GM15510 (cell line): ENCODE measurements around the gene CCT7.

Source experiments
- POLR2A ChIP-seq: IDR thresholded peaks from 3 replicates; pipeline ENCODE4 v1.6.1; 2011; ENCODE audit warnings: borderline replicate concordance; ENCODE audit not compliant: insufficient read length; ENCODE audit errors: extremely low read depth

CCT7 gene

GRCh38 chr2:73258186-73258912 is 24.2 kb downstream of the CCT7 start:
- TF ChIP-seq POLR2A, result no peak

- TF ChIP-seq POLR2A, result no peak
These were observed 24.8 kb downstream of the CCT7 start for GRCh38 chr2:73258913-73259215.

DNA sequence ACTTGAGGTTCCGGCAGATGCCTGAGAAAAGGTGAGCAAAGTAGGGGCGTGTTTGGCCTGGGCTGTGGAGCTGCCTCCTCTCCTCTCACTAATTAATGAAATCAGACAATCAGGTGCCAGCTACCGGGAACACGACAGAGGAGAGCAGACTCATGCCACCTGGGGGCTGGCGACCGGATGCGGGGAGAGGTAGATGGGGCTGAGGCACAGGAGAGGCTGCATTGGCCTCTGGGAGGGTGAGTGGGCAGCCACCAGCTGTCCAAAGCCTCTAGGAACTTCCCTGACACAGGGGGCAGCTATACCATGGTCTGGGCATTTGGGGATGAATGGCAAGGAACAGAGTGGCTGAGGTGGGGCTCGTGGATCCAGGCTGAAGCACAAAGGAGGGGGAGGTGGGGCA is 25.2 kb downstream of the CCT7 start:
- no peak for TF ChIP-seq POLR2A

DNA sequence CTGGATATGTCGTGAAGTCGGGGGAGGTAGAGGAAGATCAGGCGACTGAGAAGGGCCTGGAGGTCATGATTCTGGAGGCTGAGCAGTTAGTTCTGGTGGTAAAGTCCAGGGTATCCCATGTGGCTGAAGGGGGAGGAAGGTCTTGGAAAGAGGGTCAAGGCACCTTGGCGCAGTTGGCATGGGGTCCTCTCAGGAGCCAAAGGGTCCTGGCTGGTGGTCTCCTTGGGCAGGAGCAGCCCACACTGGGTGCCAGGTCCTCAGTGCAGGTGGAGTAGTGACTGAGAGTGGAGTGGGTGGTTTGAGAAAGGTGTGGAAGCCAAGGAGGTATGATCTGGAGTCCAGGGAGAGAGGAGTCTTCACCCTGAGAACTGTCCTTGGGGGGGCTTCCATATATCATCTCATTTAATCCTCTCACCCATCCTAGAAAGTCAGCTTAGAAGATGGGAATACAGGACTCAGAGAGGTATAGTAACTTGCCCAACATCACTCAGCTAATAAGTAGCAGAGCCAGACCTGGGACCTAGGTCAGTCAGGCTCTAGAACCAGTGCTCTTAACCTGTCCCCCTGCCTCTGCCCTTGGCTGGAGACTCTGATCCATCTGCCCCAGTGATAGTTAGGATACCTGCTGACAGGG is 25.7 kb downstream of the CCT7 start:
- TF ChIP-seq POLR2A, result no peak

DNA sequence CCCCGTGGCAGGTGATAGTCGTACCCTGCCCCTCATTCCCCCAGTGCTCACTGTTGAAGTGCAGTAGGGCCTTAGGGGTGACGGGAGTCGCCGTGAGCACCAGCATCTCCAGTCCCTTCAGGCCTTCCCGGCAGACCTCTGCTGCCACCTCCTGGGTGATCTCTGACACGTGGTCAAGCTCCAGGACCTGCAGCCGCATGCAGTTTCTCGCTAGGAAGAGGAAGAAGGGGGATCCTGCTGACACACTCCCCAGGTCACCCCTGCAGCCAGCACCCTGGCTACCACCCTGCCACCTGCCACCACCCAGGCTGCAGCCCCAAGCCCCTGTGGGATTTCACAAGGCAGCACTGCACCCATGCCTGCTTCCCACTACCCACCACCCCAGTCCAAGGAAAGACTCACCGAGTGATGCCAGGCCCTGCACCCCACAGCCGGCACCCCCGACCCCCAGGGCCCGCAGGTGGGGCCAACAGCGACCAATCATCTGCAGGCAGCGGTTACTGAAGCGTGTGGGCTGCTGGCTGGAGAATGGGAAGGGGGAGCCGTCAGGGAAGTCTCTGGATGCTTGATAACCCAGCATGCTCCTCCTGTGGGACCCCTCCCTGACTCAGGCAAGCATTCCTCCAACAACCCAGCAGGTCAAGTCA is 26.4 kb downstream of the CCT7 start:
- no peak for TF ChIP-seq POLR2A

DNA sequence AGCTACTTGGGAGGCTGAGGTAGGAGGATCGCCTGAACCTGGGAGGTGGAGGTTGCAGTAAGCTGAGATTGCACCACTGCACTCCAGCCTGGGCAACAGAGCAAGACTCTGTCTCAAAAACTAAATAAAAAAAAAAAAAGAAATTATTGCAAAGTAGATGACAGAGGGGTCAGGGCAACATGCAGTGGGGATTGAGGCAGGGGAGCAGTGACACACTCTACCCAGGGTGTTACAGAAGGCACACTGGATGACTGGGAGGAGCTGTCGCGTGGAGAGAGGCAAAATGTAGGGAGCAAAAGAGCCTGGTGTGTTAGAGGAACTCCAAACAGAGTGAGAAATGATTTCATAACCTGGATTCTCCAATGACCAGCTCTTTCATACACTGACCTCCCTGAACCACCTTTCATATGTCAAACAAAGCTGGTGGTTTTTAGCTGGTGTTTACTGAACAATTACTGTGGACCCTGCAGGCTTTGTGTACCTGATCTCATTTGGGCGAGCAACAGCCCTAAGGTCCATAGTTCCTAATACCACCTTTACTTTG is 28.1 kb downstream of the CCT7 start:
- TF ChIP-seq POLR2A, result no peak

GRCh38 chr2:73263540-73264331 is 29.6 kb downstream of the CCT7 start:
- no peak for TF ChIP-seq POLR2A

- no peak for TF ChIP-seq POLR2A
These were observed 30.2 kb downstream of the CCT7 start for GRCh38 chr2:73264332-73264606.

- TF ChIP-seq POLR2A, result no peak
These were observed 30.7 kb downstream of the CCT7 start for GRCh38 chr2:73264783-73265182.

DNA sequence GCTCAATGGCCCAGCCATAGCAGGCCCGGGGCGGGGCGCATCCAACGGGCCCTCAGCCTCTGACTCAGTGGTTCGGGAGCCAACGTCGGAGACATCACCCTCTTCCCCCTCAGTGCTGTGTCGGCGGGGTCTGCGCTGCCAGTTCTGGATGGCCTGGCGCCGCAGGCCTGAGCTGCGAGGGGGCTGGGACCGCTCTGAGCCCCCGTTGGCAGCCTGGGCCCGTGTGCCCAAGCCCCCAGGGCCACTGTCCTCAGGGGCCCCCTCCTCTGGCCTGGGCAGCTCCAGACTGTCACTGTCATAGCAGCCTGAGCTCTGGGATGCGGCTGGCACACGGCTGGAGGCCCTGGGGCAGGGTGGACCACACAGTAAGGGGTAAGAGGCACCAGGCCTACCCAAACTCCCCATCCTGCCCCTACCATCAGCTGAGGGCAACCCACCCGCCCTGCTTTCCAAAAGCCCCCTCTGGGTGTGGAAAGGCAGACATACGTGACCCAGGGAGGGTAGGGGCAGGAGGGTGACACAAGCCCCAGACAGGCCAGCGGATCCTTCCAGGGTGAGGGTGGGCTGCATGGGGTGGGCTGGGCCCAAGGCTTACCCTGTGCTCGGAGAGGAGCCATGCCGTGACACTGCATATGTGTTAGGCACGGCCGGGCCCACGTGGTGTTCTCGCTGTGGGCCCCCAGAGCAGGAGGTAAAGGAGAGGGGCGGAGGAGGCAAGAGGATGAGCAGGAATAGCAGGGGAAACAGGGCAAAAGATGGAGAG is 31.4 kb downstream of the CCT7 start:
- TF ChIP-seq POLR2A, result no peak

- TF ChIP-seq POLR2A, result no peak
These were observed 32.2 kb downstream of the CCT7 start for GRCh38 chr2:73266061-73266901.

DNA sequence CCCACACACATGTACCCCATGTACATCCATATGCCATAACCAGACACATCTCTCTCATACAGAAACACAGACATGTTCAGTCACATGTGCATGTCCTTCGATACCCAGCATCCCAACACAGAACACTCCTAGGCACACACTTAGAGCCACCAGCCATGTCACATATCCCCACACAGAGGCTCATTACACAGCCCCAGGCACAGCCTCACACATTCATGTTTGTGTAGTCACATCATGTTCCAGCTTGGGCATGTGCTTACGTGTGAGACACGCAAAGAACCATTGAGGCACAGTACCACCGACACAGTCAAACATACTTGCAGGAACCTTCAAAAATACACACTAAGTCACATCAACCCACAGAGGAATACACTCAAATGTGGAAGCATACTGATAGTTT is 32.9 kb downstream of the CCT7 start:
- TF ChIP-seq POLR2A, result no peak

GRCh38 chr2:73268366-73268829 is 34.3 kb downstream of the CCT7 start:
- TF ChIP-seq POLR2A, result no peak
